Heart left ventricle (tissue), 16 donors: Measurements from ENCODE around the gene CADM3. TPM values are rescaled to one million over a fixed set of nuclear protein-coding genes. Genes with fewer than 3 reads are reported as not detected.

Experiments used
- ATAC-seq, 4 donors: fragments of 200-7000 bp; cut with Tn5 transposase; one replicate each; pipeline ENCODE4 v1.9.1; 2020 to 2022; ENCODE audit warnings: moderate library complexity in 4 of 4, mild to moderate bottlenecking in 3 of 4, moderate number of reproducible peaks in 1 of 4
- DNase-seq, 5 donors: peaks; one replicate each; pipeline ENCODE4 v3.0.0-alpha.2; 2020
- H3K27ac ChIP-seq, 12 donors: fragments of 200-600 bp; sonication (generic) in 4 of 12; one replicate each; pipeline versions ENCODE4 v1.5.0 to v1.8.0; 2016 to 2022; ENCODE audit warnings: mild to moderate bottlenecking in 2 of 12
- H3K27me3 ChIP-seq, 9 donors: fragments of 200-600 bp; sonication (generic) in 2 of 9; one replicate each; pipeline versions ENCODE4 v1.5.1 to v1.8.0; 2016 to 2022; ENCODE audit warnings: mild to moderate bottlenecking in 3 of 9
- H3K36me3 ChIP-seq, 9 donors: fragments of 200-600 bp; sonication (generic) in 2 of 9; one replicate each; pipeline versions ENCODE4 v1.5.0 to v1.8.0; 2018 to 2022; ENCODE audit warnings: mild to moderate bottlenecking in 2 of 9
- H3K4me1 ChIP-seq, 12 donors: fragments of 200-600 bp; sonication (generic) in 4 of 12; one replicate each; pipeline versions ENCODE4 v1.5.0 to v1.8.0; 2016 to 2022; ENCODE audit warnings: mild to moderate bottlenecking in 3 of 12
- H3K4me3 ChIP-seq, 12 donors: fragments of 200-600 bp; sonication (generic) in 4 of 12; one replicate each; pipeline versions ENCODE4 v1.5.0 to v1.8.0; 2017 to 2022; ENCODE audit warnings: mild to moderate bottlenecking in 9 of 12, moderate library complexity in 4 of 12
- H3K9me3 ChIP-seq, 12 donors: fragments of 200-600 bp; sonication (generic) in 4 of 12; one replicate each; pipeline versions ENCODE4 v1.5.0 to v1.8.0; 2016 to 2022; ENCODE audit warnings: mild to moderate bottlenecking in 1 of 12
- CTCF ChIP-seq, 12 donors: fragments of 200-600 bp; sonication (generic) in 4 of 12; IDR thresholded peaks; one replicate each; pipeline versions ENCODE4 v1.5.0 to v1.8.0; 2018 to 2022; ENCODE audit warnings: antibody characterized with exemption in 12 of 12, mild to moderate bottlenecking in 5 of 12
- POLR2A ChIP-seq, 2 donors: fragments of 450-650 bp; IDR thresholded peaks; one replicate each; pipeline ENCODE4 v1.6.1; 2017; ENCODE audit warnings: antibody characterized with exemption in 2 of 2, mild to moderate bottlenecking in 2 of 2, moderate library complexity in 2 of 2
- WGBS, 4 donors: extraction: QIAGEN DNeasy Blood & Tissue Kit in 2 of 4; methylation state at CpG; one replicate each; pipeline versions ENCODE4 v1.1.5 to v1.1.7; 2013 to 2018; 5-methylcytosine and 5-hydroxymethylcytosine counted together
- intact Hi-C, 10 donors: fragments of 100-400 bp; cut with DNase I; formaldehyde crosslinking; loops; one replicate each; pipeline versions ENCODE4 v1.11.1 to v1.14.2; 2022
- polyA plus RNA-seq, 2 donors: library from polyadenylated mRNA; stranded (reverse); fragments of 200-250 nt; gene quantifications; one replicate each; pipeline ENCODE4 v1.2.3, GENCODE V29; 2013
- total RNA-seq, 9 donors: library from RNA; depleted of rRNA in 2 of 9; stranded (reverse); fragments of >200 nt in 2 of 9; fragmentation: NEBNext Ultra II Directional in 3 of 9; extraction: Animal tissue kit (Norgen Biotek cat#: 25700) in 3 of 9; gene quantifications; one replicate each; pipeline versions ENCODE4 v1.1.0 to v1.2.4, GENCODE V29; 2016 to 2023
- donor health status: ischemic (EF 13 %, LVEDD 7.1; RV severe dilation, severe dysfunction).
- donor health status: healthy with polysubstance abuse.
- donor health status: DM: no; HTN: yes; CAD: no.
- donor health status: DM: no; HTN: no; CAD: no.
- donor health status: ischemic (EF 25% LVEDD 6.9; RV normal size, moderate dysfunction).
- donor health status: ischemic (EF 25% LVEDD 5.7; RV mildly dilated, moderate dysfunction).
- donor health status: healthy.
- donor health status: DM: yes; HTN: yes; CAD: no.
- donor health status: ischemic (EF 35%, LVEDD 5.7; RV mildly dilated, moderate dysfunction).
- donor health status: nonischemic (EF 11% LVEDD 7.7; RV severe dilation, severe dysfunction).
- donor health status: DM: yes; HTN: yes; CAD: no.
- donor health status: PGD.
- donor health status: ischemic (EF 29% LVEDD 5.4; RV normal size, mild dysfunction).
- donor health status: nonischemic (EF 23%, LVEDD 6.1; RV moderate dilation, normal function).

The CADM3 gene
- total and polyA plus RNA-seq, 11 donors = 0.93 to 14.3 (median 2.3) TPM

- no peak for ATAC-seq
- H3K4me1 ChIP-seq = no peaks in the 10 kb centered on the region
- no peak for DNase-seq
- H3K27ac ChIP-seq = no peak overlapping the region
- no peak for TF ChIP-seq CTCF (IDR thresholded peaks at IDR 0.05)
- no peak for TF ChIP-seq POLR2A (IDR thresholded peaks at IDR 0.05)
- no peaks in the 10 kb centered on the region for H3K36me3 ChIP-seq
- no peaks in the 10 kb centered on the region for H3K27me3 ChIP-seq
- no peak overlapping the region for H3K4me3 ChIP-seq
- peaks cover 0 to 31% (median 0%) of the 10 kb centered on the region in 12 donors for H3K9me3 ChIP-seq
- 62 to 69% (median 65%) methylated on average over 4 of the region's 4 CpGs for WGBS, 4 donors
- intact Hi-C loops = no loop called here
These were observed 68.3 kb downstream of the CADM3 start for GRCh38 chr1:159239551-159240220.

- H3K36me3 ChIP-seq = no peaks in the 10 kb centered on the region
- no peaks in the 10 kb centered on the region for H3K4me1 ChIP-seq
- H3K9me3 ChIP-seq = peaks cover 0 to 20% (median 1%) of the 10 kb centered on the region in 12 donors
- no peak for DNase-seq
- no peak overlapping the region for H3K4me3 ChIP-seq
- no peaks in the 10 kb centered on the region for H3K27me3 ChIP-seq
- 81 to 96% (median 94%) methylated on average over 3 of the region's 3 CpGs for WGBS, 4 donors
- no peak overlapping the region for H3K27ac ChIP-seq
- ATAC-seq = no peak
- TF ChIP-seq POLR2A (IDR thresholded peaks at IDR 0.05) (no peak), CTCF (IDR thresholded peaks at IDR 0.05) (no peak)
- intact Hi-C loops = no loop called here
These were observed 75.9 kb downstream of the CADM3 start for GRCh38 chr1:159247266-159247665.

- H3K4me1 ChIP-seq = no peaks in the 10 kb centered on the region
- peaks cover 0 to 12% (median 0%) of the 10 kb centered on the region in 12 donors for H3K9me3 ChIP-seq
- H3K36me3 ChIP-seq = no peaks in the 10 kb centered on the region
- TF ChIP-seq POLR2A (IDR thresholded peaks at IDR 0.05) = no peak
- no peak for TF ChIP-seq CTCF (IDR thresholded peaks at IDR 0.05)
- 50 to 69% (median 57%) methylated on average over 1 of the region's 1 CpG for WGBS, 4 donors
- ATAC-seq = no peak
- intact Hi-C loops = no loop called here
- no peak overlapping the region for H3K4me3 ChIP-seq
- no peak overlapping the region for H3K27ac ChIP-seq
- DNase-seq = no peak
- H3K27me3 ChIP-seq = no peaks in the 10 kb centered on the region
These were observed 76.9 kb downstream of the CADM3 start for GRCh38 chr1:159248311-159248710.

GRCh38 chr1:159250638-159251216 is 79.3 kb downstream of the CADM3 start:
- Histone ChIP-seq H3K27me3 (no peaks in the 10 kb centered on the region), H3K9me3 (peaks cover 0 to 12% (median 0%) of the 10 kb centered on the region in 12 donors), H3K36me3 (no peaks in the 10 kb centered on the region), H3K4me3 (no peak overlapping the region), H3K4me1 (no peaks in the 10 kb centered on the region), H3K27ac (no peak overlapping the region)
- ATAC-seq (no peak), DNase-seq (no peak)
- 53 to 55% (median 53%) methylated on average over 7 to 8 of the region's 8 CpGs for WGBS, 4 donors
- intact Hi-C loops = no loop called here
- no peak for TF ChIP-seq POLR2A (IDR thresholded peaks at IDR 0.05)
- TF ChIP-seq CTCF (IDR thresholded peaks at IDR 0.05) = no peak

Other genes with a start within 250 kb of the CADM3 start
- 1 to 10 TPM in 2 of 9 donors, under 1 TPM in 2, not detected in 5; 0.23 to 3.1 (median 0.73) TPM for gene PYHIN1, start 240.1 kb upstream of the CADM3 start, total RNA-seq
- under 1 TPM; 0.07 to 0.15 TPM for gene PYHIN1, start 240.1 kb upstream of the CADM3 start, polyA plus RNA-seq
- 100 to 1,000 TPM in 1 of 9 donors, 10 to 100 TPM in 8; 19.1 to 125 (median 23.7) TPM for gene IFI16, start 161.7 kb upstream of the CADM3 start, total RNA-seq
- 10 to 100 TPM; 25.5 to 27.1 TPM for gene IFI16, start 161.7 kb upstream of the CADM3 start, polyA plus RNA-seq
- 1 to 10 TPM in 3 of 9 donors, under 1 TPM in 2, not detected in 4; 0.31 to 2.4 (median 2.1) TPM for gene AIM2, start 94.8 kb upstream of the CADM3 start, total RNA-seq
- gene AIM2, start 94.8 kb upstream of the CADM3 start, polyA plus RNA-seq = under 1 TPM; 0.04 to 0.38 TPM
- 10 to 100 TPM in 7 of 9 donors, 1 to 10 TPM in 2; 7.5 to 56.0 (median 19.1) TPM for gene ACKR1, start 33.3 kb downstream of the CADM3 start, total RNA-seq
- 10 to 100 TPM; 12.1 to 20.3 TPM for gene ACKR1, start 33.3 kb downstream of the CADM3 start, polyA plus RNA-seq
- 1 to 10 TPM in 3 of 9 donors, under 1 TPM in 3, not detected in 3; 0.44 to 2.4 (median 1.1) TPM for gene FCER1A, start 130.7 kb downstream of the CADM3 start, total RNA-seq
- under 1 TPM in 1 of 2 donors, not detected in 1; 0.15 TPM for gene FCER1A, start 130.7 kb downstream of the CADM3 start, polyA plus RNA-seq